T-helper 1 cell treated with Interleukin-12 subunit alpha and Interleukin-12 subunit beta and Interleukin-4 antibody, amounts not matched to agents 30 μg/mL and 1 μg/mL, for 36 hours (primary cell): ENCODE measurements around the gene ZHX3.
"Not testable (repeated sequence)": the region's sequence is repeated elsewhere in the genome, so short reads cannot be mapped to it uniquely, and the experiment has no call there.

Source experiments
- H3K27ac Mint-ChIP-seq: one replicate; pipeline ENCODE4 v1.8.0; 2021; ENCODE audit warnings: mild to moderate bottlenecking, mixed read lengths
- H3K27me3 Mint-ChIP-seq: one replicate; pipeline ENCODE4 v1.8.0; 2021; ENCODE audit warnings: low read depth, mixed read lengths
- H3K36me3 Mint-ChIP-seq: one replicate; pipeline ENCODE4 v1.8.0; 2021; ENCODE audit warnings: low read depth, mixed read lengths
- H3K4me1 Mint-ChIP-seq: one replicate; pipeline ENCODE4 v1.8.0; 2021; ENCODE audit warnings: low read depth, mixed read lengths
- H3K4me3 Mint-ChIP-seq: one replicate; pipeline ENCODE4 v1.8.0; 2021; ENCODE audit warnings: mild to moderate bottlenecking, moderate library complexity, mixed read lengths
- H3K9me3 Mint-ChIP-seq: one replicate; pipeline ENCODE4 v1.8.0; 2021; ENCODE audit warnings: mixed read lengths

ZHX3 gene

DNA sequence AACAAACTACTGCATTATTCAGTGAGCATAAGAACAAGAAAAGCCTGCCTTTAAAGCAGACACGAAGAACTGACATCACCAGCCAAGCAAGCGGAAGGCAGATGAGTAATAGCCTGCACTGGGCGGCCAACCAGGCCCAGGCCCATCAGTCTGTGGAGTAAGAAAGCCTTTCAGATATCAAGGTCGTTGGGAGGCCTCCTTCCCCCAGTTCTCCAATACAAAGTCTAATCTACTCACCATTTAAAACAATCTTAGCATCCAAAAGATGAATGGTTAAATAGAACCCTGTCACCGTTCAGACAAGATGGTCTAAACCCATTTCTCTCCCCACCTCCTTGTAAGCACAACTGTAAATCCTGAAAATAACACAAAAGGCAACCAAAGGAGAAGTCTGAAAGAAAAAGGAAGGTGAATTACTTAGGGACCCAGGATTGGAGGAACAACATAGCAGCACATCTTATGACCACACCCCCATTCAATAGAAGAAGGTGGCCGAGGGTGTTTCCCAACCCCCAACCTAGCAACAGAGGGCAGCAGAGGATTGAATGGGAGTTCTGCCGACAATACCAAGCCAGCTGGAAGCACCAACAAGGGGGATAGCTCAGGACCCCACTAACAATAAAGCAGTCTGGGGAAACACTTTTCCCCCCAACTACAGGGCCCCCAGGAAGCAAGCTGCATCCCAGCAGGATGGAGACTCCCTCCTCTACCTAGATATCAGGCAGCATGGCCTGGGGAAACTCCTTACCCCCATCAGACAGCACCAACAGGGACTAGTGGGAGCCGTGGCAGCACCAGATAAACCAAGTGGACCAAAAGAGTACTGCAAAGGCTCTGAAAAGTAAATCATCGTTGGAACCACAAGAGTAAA lies 67.9 kb downstream of the ZHX3 start:
- no peaks in the 10 kb centered on the region for H3K4me1 Mint-ChIP-seq
- no peak overlapping the region for H3K4me3 Mint-ChIP-seq
- no peaks in the 10 kb centered on the region for H3K9me3 Mint-ChIP-seq
- no peaks in the 10 kb centered on the region for H3K36me3 Mint-ChIP-seq
- H3K27me3 Mint-ChIP-seq, result no peaks in the 10 kb centered on the region
- H3K27ac Mint-ChIP-seq, result no peak overlapping the region

DNA sequence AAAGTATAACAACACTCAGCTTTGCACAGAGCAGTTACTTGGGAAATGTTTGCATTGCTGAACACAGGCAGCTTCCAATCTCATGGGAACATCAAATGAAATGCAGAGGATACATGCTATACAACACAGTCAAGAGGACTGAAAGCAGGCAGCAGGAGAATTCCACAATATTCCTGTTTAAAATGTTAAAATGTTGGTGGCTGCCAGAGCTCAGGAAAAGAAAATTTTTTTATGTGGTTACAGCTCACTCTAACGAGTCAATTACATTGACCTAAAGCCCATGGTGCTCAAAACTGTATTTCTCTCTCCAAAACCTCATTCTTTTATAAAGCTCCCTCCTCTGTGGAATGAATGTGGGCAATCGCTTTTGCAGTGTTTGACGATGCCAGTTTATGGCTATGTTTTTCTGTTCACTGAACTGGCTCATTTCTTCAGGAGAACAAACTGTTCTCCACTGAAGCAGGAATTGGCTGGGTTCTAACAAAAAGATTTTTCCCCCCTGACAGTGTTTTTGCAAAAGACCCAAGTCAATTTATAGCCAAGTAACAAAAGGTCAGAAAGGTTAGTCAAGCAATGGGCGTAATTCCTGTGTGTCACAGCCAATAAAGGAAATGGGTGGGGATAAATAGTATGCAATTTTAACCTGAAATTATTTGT lies 69.0 kb downstream of the ZHX3 start:
- Mint-ChIP-seq H3K4me3 (no peak overlapping the region), H3K4me1 (no peaks in the 10 kb centered on the region), H3K36me3 (no peaks in the 10 kb centered on the region), H3K27me3 (no peaks in the 10 kb centered on the region), H3K9me3 (no peaks in the 10 kb centered on the region), H3K27ac (no peak overlapping the region)

DNA sequence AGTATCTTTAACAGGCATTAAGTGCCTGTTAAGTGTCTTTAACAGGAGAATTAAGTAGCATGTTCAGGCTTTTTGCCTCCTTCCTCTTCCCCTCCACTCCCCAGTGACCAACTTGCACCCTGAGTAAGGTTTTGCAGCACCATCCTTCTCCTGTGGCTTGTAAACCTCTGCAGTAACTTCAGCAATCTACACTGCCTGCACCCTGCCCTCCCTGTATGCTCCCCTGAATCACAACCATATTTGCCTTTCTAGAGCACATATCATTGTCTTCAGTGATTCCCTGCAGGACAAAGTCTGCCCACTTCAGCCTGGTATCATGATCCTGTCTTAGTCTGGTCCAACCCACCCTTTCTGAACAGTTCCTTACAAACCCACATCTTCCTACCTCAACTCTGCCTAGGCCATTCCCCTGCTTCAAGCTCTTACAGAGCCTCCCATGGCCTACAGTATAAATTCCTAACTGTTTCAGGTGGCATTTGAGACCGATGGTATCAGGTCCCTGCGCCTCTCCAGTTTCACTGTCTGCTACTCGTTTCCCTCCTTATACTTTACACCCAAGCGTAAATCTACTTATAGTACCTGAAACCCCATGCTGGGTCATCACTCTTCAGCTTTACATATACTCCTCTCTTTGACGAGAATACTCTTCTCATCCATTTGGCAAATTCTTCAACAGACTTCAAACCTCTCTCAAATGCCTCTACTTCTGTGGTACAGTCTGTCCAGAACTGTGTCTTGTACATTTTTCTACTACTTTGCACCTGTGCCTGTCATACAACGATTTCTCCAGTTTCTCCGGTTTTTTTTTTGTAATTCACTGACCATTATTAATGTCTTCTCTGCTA lies 69.8 kb downstream of the ZHX3 start:
- Mint-ChIP-seq H3K9me3 (no peaks in the 10 kb centered on the region), H3K4me3 (no peak overlapping the region), H3K27ac (no peak overlapping the region), H3K27me3 (no peaks in the 10 kb centered on the region), H3K36me3 (no peaks in the 10 kb centered on the region), H3K4me1 (peaks cover 2% of the 10 kb centered on the region)

DNA sequence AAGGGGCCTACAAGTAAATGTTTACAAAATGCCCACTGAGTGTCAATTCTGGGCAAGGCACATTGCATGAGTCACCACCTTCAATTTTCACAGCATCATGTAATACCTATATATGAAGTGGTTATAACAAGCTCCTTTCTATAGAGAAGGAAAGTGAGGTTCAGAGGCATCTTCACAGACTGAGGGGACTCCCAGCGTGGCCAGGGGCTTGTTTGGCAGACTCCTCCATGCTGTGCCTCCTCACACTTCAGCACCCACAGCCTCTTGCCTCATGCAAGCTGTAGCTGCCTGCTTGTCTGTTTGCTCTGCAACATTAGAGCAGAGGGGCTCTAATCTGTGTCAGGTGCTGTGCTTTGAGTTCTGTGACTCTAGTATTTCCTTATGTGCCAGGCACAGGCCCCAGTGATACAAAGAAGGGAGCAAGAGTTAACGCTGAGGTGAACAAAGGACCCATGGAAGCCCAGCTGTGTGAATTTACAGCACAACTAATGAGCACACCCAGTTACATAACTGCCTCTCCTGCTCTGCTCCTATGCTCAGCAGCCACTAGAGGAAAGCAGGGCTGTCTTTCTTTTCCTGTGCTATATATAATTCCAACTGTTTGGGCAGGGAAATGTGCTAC lies 72.3 kb downstream of the ZHX3 start:
- Mint-ChIP-seq H3K27ac (no peak overlapping the region), H3K9me3 (no peaks in the 10 kb centered on the region), H3K4me3 (no peak overlapping the region)

DNA sequence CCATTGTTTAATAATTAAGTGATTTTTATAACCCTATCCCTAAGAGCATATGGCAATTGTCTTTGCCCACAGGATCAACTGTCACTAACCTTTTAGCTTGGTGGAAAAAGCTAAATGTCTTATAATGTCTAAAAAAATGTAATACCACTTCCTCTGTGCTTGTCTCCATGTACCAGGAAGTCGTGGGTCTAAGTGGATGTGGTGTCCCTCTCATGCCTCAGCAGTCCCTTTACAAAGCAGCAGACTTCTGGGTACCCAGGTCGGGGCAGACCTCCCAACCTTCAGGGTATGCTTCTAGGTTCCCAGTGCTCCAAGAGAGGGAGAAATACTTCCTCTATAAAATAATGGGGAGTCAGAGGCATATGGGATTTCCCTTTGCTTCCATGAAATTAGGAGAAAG lies 74.7 kb downstream of the ZHX3 start:
- Mint-ChIP-seq H3K27ac (no peak overlapping the region), H3K4me3 (no peak overlapping the region), H3K9me3 (no peaks in the 10 kb centered on the region), H3K27me3 (no peaks in the 10 kb centered on the region), H3K4me1 (peaks cover 10% of the 10 kb centered on the region), H3K36me3 (peaks cover 3% of the 10 kb centered on the region)

More for the DNA sequence above, 72.3 kb downstream of the ZHX3 start:
- Mint-ChIP-seq H3K27me3 (no peaks in the 10 kb centered on the region), H3K4me1 (peaks cover 10% of the 10 kb centered on the region), H3K36me3 (peaks cover 1% of the 10 kb centered on the region)

DNA sequence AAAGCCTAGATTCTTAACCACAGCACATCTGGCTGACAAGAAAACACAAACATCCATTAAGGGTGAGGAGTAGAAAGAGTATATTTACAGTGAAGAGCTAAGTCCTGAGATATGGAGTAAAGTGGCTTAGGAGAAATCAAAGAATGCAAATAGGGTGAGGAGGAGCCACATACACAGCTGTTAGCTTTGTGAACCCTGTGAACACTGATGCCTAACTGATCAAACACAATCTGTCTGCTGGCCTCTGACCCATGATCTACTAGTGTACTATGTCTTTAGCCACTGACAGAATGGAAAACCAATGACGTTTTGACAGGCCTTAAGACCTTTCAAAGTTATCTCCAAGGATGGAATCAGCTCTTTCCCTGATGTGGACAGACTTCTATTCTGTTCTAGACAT lies 75.2 kb downstream of the ZHX3 start:
- Mint-ChIP-seq H3K27me3 (no peaks in the 10 kb centered on the region), H3K27ac (no peak overlapping the region), H3K9me3 (no peaks in the 10 kb centered on the region), H3K36me3 (peaks cover 3% of the 10 kb centered on the region), H3K4me3 (no peak overlapping the region), H3K4me1 (peaks cover 10% of the 10 kb centered on the region)

DNA sequence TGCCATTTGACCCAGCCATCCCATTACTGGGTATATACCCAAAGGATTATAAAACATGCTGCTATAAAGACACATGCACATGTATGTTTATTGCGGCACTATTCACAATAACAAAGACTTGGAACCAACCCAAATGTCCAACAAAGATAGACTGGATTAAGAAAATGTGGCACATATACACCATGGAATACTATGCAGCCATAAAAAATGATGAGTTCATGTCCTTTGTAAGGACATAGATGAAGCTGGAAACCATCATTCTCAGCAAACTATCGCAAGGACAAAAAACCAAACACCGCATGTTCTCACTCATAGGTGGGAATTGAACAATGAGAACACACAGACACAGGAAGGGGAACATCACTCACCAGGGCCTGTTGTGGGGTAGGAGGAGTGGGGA lies 80.3 kb downstream of the ZHX3 start:
- H3K27ac Mint-ChIP-seq, H3K36me3 Mint-ChIP-seq, H3K9me3 Mint-ChIP-seq, H3K4me3 Mint-ChIP-seq, H3K27me3 Mint-ChIP-seq: not testable (repeated sequence)
- H3K4me1 Mint-ChIP-seq, result peaks cover 15% of the 10 kb centered on the region

DNA sequence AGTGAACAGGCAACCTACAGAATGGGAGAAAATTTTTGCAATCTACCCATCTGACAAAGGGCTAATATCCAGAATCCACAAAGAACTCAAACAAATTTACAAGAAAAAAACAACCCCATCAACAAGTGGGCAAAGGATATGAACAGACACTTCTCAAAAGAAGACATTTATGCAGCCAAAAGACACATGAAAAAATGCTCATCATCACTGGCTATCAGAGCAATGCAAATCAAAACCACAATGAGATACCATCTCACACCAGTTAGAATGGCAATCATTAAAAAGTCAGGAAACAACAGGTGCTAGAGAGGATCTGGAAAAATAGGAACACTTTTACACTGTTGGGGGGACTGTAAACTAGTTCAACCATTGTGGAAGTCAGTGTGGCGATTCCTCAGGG lies 80.7 kb downstream of the ZHX3 start:
- not testable (repeated sequence) for H3K4me3 Mint-ChIP-seq, H3K9me3 Mint-ChIP-seq, H3K27me3 Mint-ChIP-seq, H3K27ac Mint-ChIP-seq, H3K36me3 Mint-ChIP-seq
- H3K4me1 Mint-ChIP-seq, result peaks cover 16% of the 10 kb centered on the region

DNA sequence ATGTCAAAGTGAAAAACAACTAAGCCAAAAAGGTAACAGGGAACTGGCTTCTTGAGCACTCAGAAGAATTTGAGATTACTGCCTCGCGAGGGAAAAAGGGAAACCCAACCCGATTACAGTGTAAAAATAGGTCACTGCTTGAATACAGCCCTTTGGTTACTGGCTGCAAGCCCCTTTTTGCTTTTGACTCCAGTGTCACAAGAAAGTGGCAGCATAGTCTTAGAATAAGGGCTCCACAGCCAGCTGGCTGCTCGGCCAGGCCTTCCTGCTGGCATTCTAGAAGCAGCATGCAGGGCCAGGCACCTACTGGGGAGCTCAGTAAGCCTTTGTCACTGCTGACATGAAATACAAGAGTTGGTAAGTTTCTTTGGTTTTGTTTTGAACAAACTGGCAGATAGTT lies 83.0 kb downstream of the ZHX3 start:
- Mint-ChIP-seq H3K9me3 (no peaks in the 10 kb centered on the region), H3K36me3 (peaks cover 2% of the 10 kb centered on the region), H3K27me3 (no peaks in the 10 kb centered on the region), H3K27ac (no peak overlapping the region), H3K4me3 (no peak overlapping the region), H3K4me1 (peaks cover 17% of the 10 kb centered on the region)

DNA sequence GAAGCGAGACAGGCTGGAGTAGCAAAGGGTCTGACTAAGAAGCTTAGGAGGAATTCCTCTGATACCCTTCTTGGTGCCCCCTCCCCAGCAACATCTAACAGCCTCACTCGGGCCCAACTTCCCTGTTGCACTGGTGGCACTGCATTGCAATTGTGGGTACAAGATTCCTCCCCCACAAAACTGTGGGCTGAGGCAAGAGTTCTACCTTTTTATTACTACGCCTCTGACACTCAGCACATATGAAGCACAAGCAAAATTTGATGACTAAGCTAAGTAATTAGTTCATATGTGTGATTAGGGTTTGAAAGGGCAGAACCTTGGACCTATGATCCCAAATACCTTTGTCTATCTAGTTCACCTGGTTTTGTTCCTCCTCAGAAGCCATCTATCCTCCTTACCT lies 83.5 kb downstream of the ZHX3 start:
- Mint-ChIP-seq H3K36me3 (peaks cover 2% of the 10 kb centered on the region), H3K9me3 (no peaks in the 10 kb centered on the region), H3K4me3 (no peak overlapping the region), H3K27ac (no peak overlapping the region), H3K4me1 (peaks cover 20% of the 10 kb centered on the region), H3K27me3 (no peaks in the 10 kb centered on the region)

DNA sequence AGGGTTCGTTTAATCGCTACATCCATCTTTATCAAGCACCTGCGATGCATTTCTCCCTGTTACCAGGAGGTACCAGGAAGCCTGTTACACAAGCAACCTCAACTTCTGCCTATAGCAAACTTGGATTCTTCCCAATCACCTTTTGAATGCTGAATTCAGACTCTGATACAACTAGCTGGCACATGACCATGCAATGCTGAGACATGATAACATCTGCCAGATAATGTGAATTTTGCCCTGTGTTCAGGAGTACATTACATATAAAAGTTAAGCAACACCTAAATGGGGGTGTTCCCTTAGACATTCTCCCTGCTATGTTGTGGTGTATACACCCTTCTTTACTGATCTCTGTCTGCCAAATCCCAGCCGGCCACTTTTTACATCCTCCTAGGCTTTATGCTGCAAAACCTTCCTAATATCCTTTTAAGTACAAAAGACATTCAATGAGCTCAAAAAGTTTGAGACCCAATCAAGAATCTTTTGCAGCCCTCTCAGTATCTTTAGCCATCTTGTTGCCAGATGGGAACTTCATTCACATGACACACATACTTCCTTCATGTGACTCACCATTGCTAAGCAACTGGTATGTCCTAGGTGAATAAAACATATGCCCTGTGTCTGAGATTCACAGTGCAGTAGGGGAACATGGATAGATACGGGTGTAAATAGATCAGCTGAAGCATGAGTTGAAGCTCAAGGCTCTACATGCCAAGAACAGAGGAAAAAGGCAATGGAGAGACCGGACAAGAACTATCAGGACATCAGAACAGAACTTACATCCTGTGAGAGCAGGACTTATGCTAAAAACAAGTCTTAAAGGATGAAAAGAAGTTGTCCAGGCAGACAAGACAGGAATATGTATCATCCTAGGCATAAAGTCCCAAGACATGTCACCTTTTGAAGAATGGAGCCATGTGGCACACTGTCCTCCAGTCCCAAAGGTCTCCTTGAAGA lies 84.3 kb downstream of the ZHX3 start:
- Mint-ChIP-seq H3K27ac (no peak overlapping the region), H3K9me3 (no peaks in the 10 kb centered on the region), H3K27me3 (no peaks in the 10 kb centered on the region), H3K4me3 (no peak overlapping the region), H3K4me1 (peaks cover 26% of the 10 kb centered on the region), H3K36me3 (peaks cover 2% of the 10 kb centered on the region)

DNA sequence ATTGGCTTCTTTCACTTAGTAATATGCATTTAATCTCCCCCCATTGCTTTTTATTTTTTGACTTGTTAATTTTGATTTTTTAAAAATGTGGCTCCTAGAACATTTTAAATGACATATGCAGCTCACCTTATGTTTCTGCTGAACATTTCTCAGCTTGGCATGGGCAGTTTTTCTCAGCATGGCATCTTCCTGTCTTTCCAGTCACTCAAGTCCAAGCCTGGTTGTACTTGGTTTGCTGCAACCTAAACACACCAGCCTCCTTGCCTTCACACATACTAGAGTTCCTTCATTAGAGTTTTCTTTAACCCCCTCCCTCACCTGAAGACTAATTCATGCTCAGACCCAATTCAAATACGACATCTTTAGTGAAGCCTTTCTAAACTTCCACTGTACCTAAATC lies 86.4 kb downstream of the ZHX3 start:
- Mint-ChIP-seq H3K36me3 (no peaks in the 10 kb centered on the region), H3K4me3 (no peak overlapping the region), H3K4me1 (peaks cover 26% of the 10 kb centered on the region), H3K9me3 (no peaks in the 10 kb centered on the region), H3K27ac (no peak overlapping the region), H3K27me3 (no peaks in the 10 kb centered on the region)

DNA sequence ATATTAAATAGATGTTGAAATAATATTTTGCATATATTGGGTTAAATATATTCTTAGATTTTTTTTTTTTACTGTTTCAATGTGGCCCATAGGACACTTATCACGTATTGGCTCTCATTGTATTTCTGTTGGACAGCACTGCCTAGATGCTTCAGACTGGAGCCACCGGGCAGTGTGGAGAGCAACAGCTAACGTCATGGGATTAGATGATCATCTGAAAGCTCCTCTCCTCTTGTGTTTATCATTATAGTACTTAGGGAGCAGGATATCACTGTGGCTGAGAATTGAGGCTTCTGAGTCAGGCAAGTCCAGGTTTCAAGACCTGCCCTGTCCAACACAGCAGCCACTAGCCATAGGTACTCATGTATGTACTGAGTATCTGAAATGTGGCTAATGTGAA lies 87.4 kb downstream of the ZHX3 start:
- peaks cover 26% of the 10 kb centered on the region for H3K4me1 Mint-ChIP-seq
- no peaks in the 10 kb centered on the region for H3K27me3 Mint-ChIP-seq
- H3K27ac Mint-ChIP-seq, result no peak overlapping the region
- H3K36me3 Mint-ChIP-seq, result no peaks in the 10 kb centered on the region
- no peaks in the 10 kb centered on the region for H3K9me3 Mint-ChIP-seq
- no peak overlapping the region for H3K4me3 Mint-ChIP-seq
